SU-DHL-6 (cell line): ENCODE data around the gene AEBP1.

Experiments used
- H2AFZ ChIP-seq: fragments of 200-600 bp; sonication (generic); 2 replicates; pipeline ENCODE4 v1.6.1; 2014; ENCODE audit warnings: low read depth, mild to moderate bottlenecking, moderate library complexity, mixed read lengths, antibody characterized with exemption, low read length; ENCODE audit not compliant: severe bottlenecking
- H3F3A ChIP-seq: fragments of 200-600 bp; shearing (Covaris generic); 2 replicates; pipeline ENCODE4 v1.6.0; 2016; ENCODE audit warnings: antibody characterized with exemption, mild to moderate bottlenecking; ENCODE audit not compliant: insufficient read depth
- H3K27ac ChIP-seq: fragments of 200-600 bp; sonication (generic); 2 replicates; pipeline ENCODE4 v1.5.1; 2016; ENCODE audit warnings: low read depth, mild to moderate bottlenecking, low read length, moderate library complexity, mixed read lengths
- H3K27me3 ChIP-seq: fragments of 200-600 bp; sonication (generic), shearing (Covaris generic); 2 replicates; pipeline ENCODE4 v1.6.0; 2014; ENCODE audit warnings: mild to moderate bottlenecking, low read length
- H3K36me3 ChIP-seq: fragments of 200-600 bp; sonication (generic); 2 replicates; pipeline ENCODE4 v1.6.1; 2014; ENCODE audit warnings: mild to moderate bottlenecking, low read length, mixed read lengths
- H3K4me2 ChIP-seq: fragments of 300-600, 200-600 bp; shearing (Covaris generic), sonication (generic); 2 replicates; pipeline ENCODE4 v1.6.0; 2014; ENCODE audit warnings: low read length, low read depth, mild to moderate bottlenecking; ENCODE audit not compliant: poor library complexity, severe bottlenecking
- H3K4me3 ChIP-seq: fragments of 200-600 bp; sonication (generic); 2 replicates; pipeline ENCODE4 v1.5.1; 2014; ENCODE audit warnings: antibody characterized with exemption, low read length, mild to moderate bottlenecking, mixed read lengths; ENCODE audit not compliant: insufficient read depth, poor library complexity, severe bottlenecking
- H3K79me2 ChIP-seq: fragments of 200-600 bp; sonication (generic); 2 replicates; pipeline ENCODE4 v1.6.1; 2014; ENCODE audit warnings: mild to moderate bottlenecking, low read length, moderate library complexity; ENCODE audit not compliant: insufficient read depth
- H3K9ac ChIP-seq: fragments of 200-600 bp; sonication (generic); 2 replicates; pipeline ENCODE4 v1.7.0; 2014; ENCODE audit warnings: mild to moderate bottlenecking, low read length
- H3K9me2 ChIP-seq: fragments of 200-600 bp; sonication (generic); replicated peaks from 2 replicates; pipeline ENCODE4 v1.6.1; 2014; ENCODE audit warnings: low read length; ENCODE audit not compliant: insufficient read depth
- H3K9me3 ChIP-seq: fragments of 200-600 bp; sonication (generic); 2 replicates; pipeline ENCODE4 v1.6.1; 2014; ENCODE audit warnings: low read length, mixed read lengths; ENCODE audit not compliant: insufficient read depth
- H4K20me1 ChIP-seq: fragments of 200-600 bp; sonication (generic); 2 replicates; pipeline ENCODE4 v1.6.1; 2014; ENCODE audit warnings: low read depth, mild to moderate bottlenecking, antibody characterized with exemption, low read length, moderate library complexity, mixed read lengths
- CTCF ChIP-seq: fragments of 200-600 bp; sonication (generic); IDR thresholded peaks from one replicate; pipeline ENCODE4 v1.5.1; 2017; ENCODE audit warnings: antibody characterized with exemption, mild to moderate bottlenecking, low read length, moderate library complexity; ENCODE audit not compliant: insufficient read depth, poor library complexity, severe bottlenecking
- EZH2phosphoT487 ChIP-seq: fragments of 200-600 bp; sonication (generic), shearing (Covaris generic); conservative IDR thresholded peaks from 2 replicates; pipeline ENCODE4 v1.6.1; 2018; ENCODE audit warnings: mild to moderate bottlenecking, antibody characterized with exemption, low read length, moderate library complexity, mixed read lengths

The AEBP1 gene

GRCh38 chr7:44159824-44160630, 55.9 kb downstream of the AEBP1 start:
- Histone ChIP-seq H3K36me3 (no peaks in the 10 kb centered on the region), H3K9me3 (no peaks in the 10 kb centered on the region), H3K79me2 (no peaks in the 10 kb centered on the region), H3K9ac (no peak overlapping the region), H3K27me3 (no peaks in the 10 kb centered on the region), H3K9me2 (no peaks in the 10 kb centered on the region), H3K27ac (no peak overlapping the region), H2AFZ (no peak overlapping the region), H3K4me3 (no peak overlapping the region), H3F3A (no peaks in the 10 kb centered on the region), H3K4me2 (no peak overlapping the region), H4K20me1 (no peaks in the 10 kb centered on the region)
- TF ChIP-seq CTCF (no peak), EZH2phosphoT487 (no peak)

- H4K20me1 ChIP-seq, result no peaks in the 10 kb centered on the region
- TF ChIP-seq CTCF (no peak), EZH2phosphoT487 (no peak)
- H3K4me2 ChIP-seq, result no peak overlapping the region
- no peaks in the 10 kb centered on the region for H3K36me3 ChIP-seq
- H3K4me3 ChIP-seq, result no peak overlapping the region
- no peaks in the 10 kb centered on the region for H3K9me3 ChIP-seq
- H2AFZ ChIP-seq, result no peak overlapping the region
- no peak overlapping the region for H3K9ac ChIP-seq
- no peak overlapping the region for H3K27ac ChIP-seq
- H3F3A ChIP-seq, result no peaks in the 10 kb centered on the region
- no peaks in the 10 kb centered on the region for H3K79me2 ChIP-seq
- H3K27me3 ChIP-seq, result no peaks in the 10 kb centered on the region
- H3K9me2 ChIP-seq, result no peaks in the 10 kb centered on the region
Measured at GRCh38 chr7:44161371-44161770, 57.2 kb downstream of the AEBP1 start.

- H2AFZ ChIP-seq, result no peak overlapping the region
Measured at GRCh38 chr7:44162179-44162578, 58.0 kb downstream of the AEBP1 start.

More at GRCh38 chr7:44162179-44162578, 58.0 kb downstream of the AEBP1 start:
- H3K79me2 ChIP-seq, result no peaks in the 10 kb centered on the region
- H3K27me3 ChIP-seq, result no peaks in the 10 kb centered on the region
- H3K9me3 ChIP-seq, result no peaks in the 10 kb centered on the region
- no peak overlapping the region for H3K4me2 ChIP-seq
- no peaks in the 10 kb centered on the region for H3K36me3 ChIP-seq
- no peaks in the 10 kb centered on the region for H3F3A ChIP-seq
- H4K20me1 ChIP-seq, result no peaks in the 10 kb centered on the region
- no peak overlapping the region for H3K27ac ChIP-seq
- no peaks in the 10 kb centered on the region for H3K9me2 ChIP-seq
- no peak for TF ChIP-seq EZH2phosphoT487
- no peak for TF ChIP-seq CTCF
- no peak overlapping the region for H3K4me3 ChIP-seq
- H3K9ac ChIP-seq, result no peak overlapping the region
